Measurements from ENCODE around the gene ST8SIA4. TPM values are rescaled to one million over a fixed set of nuclear protein-coding genes. Genes with fewer than 3 reads are reported as not detected.

The ST8SIA4 gene
- total RNA-seq, 1 experiment from 2014 or later: not detected

GRCh38 chr5:100852051-100852450 is 51.0 kb downstream of the ST8SIA4 start:
- intact Hi-C loops (cut with micrococcal nuclease): no loop called here
- no peaks in the 10 kb centered on the region for H4K20me1 ChIP-seq (ENCODE audit: insufficient read depth)
- no peaks in the 10 kb centered on the region for H3K36me3 ChIP-seq (ENCODE audit: control insufficient read depth in 1 of 2, insufficient read depth in 2 of 2, low read length in 2 of 2)
- no peaks in the 10 kb centered on the region for H3K79me2 ChIP-seq (ENCODE audit: insufficient read depth, low read length)
- no peak overlapping the region for H3K4me3 ChIP-seq (replicated peaks in 1 of 2; ENCODE audit: low read depth in 1 of 2, low read length in 2 of 2)
- no TSS peak for BruUV-seq (replicated peaks)
- DNase-seq (ENCODE audit: low read depth, low spot score) (no peak), ATAC-seq (no peak)
- no peak overlapping the region for H2AFZ ChIP-seq (ENCODE audit: low read depth, low read length, poor library complexity, severe bottlenecking)
- TF ChIP-seq, protein P1, sequence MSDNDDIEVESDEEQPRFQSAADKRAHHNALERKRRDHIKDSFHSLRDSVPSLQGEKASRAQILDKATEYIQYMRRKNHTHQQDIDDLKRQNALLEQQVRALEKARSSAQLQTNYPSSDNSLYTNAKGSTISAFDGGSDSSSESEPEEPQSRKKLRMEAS (IDR thresholded peaks at IDR 0.05): no peak
- TF ChIP-seq EGR1 (IDR thresholded peaks at IDR 0.05; ENCODE audit: low read depth): no peak
- TF ChIP-seq ELF1 (IDR thresholded peaks at IDR 0.05; ENCODE audit: borderline replicate concordance, low read depth): no peak
- no peak for TF ChIP-seq CTCF (IDR thresholded peaks at IDR 0.05 in 2 of 3, conservative IDR thresholded peaks at IDR 0.05 in 1 of 3; ENCODE audit: borderline replicate concordance in 1 of 3, insufficient read depth in 1 of 3, low read depth in 2 of 3, low read length in 2 of 3)
- no peak for TF ChIP-seq POLR2AphosphoS5 (IDR thresholded peaks at IDR 0.05; ENCODE audit: low read depth, low read length)
- no peak for TF ChIP-seq ZFX (IDR thresholded peaks at IDR 0.05)
- TF ChIP-seq EZH2phosphoT487 (IDR thresholded peaks at IDR 0.05; ENCODE audit: borderline replicate concordance): no peak
- TF ChIP-seq CEBPB (IDR thresholded peaks at IDR 0.05; ENCODE audit: low read depth): no peak
- no peak for TF ChIP-seq REST (IDR thresholded peaks at IDR 0.05; ENCODE audit: low read depth)
- no peaks in the 10 kb centered on the region for H3K9me2 ChIP-seq (ENCODE audit: insufficient read depth)
- CTCF ChIA-PET: no interaction called here
- POLR2A ChIA-PET: no interaction called here
- no peak overlapping the region for H3K4me2 ChIP-seq (ENCODE audit: low read length)
- no peaks in the 10 kb centered on the region for H3K4me1 ChIP-seq (ENCODE audit: control insufficient read depth in 1 of 2, insufficient read depth in 2 of 2, low read length in 2 of 2)
- H3K27me3 ChIP-seq (ENCODE audit: insufficient read depth, low read length): no peaks in the 10 kb centered on the region
- RAD21 ChIA-PET (ENCODE audit: low non-redundant PET in 1 of 2, low total read pairs in 2 of 2, uncharacterized antibody in 2 of 2, unreplicated experiment in 2 of 2): no interaction called here
- H3K9ac ChIP-seq (ENCODE audit: low read length): no peak overlapping the region
- no peaks in the 10 kb centered on the region for H3K9me3 ChIP-seq (ENCODE audit: control insufficient read depth in 1 of 2, insufficient read depth in 1 of 2, low read depth in 1 of 2, low read length in 2 of 2)
- H3K27ac ChIP-seq (ENCODE audit: low read depth, low read length): no peak overlapping the region
